Measurements from ENCODE around the gene SOX15. TPM values are rescaled to one million over a fixed set of nuclear protein-coding genes. Genes with fewer than 3 reads are reported as not detected.
A peak's percentile ranks its signal among the peaks of the same experiment; 100 is the strongest.

Gene SOX15
- total and polyA plus RNA-seq, 2 of the 13 experiments (the other 11 are each of a cell fraction or from before 2014, with no cell fraction given), result 0.07 to 0.18 TPM

GRCh38 chr17:7572588-7573323 is 17.1 kb downstream of the SOX15 start (continued):
- TF ChIP-seq ZFX (CRISPR knock-in tag; IDR thresholded peaks at IDR 0.05; ENCODE audit: low read depth), result no peak; the same call in 1 of the 2 replicates
- TF ChIP-seq ZNF414 (CRISPR knock-in tag; IDR thresholded peaks at IDR 0.05), result 0 out of 2 replicates have a peak, but pooled peaks have one; percentile 47
- peak; percentile 97 for TF ChIP-seq CREB1 (IDR thresholded peaks at IDR 0.05)
- TF ChIP-seq CREB1 (CRISPR knock-in tag; IDR thresholded peaks at IDR 0.05), result peak; percentile 99
- TF ChIP-seq SP1 (IDR thresholded peaks at IDR 0.05), result no peak
- peak; percentile 91 for TF ChIP-seq SP1 (CRISPR knock-in tag; IDR thresholded peaks at IDR 0.05)
- peak; percentile 56 for TF ChIP-seq SAFB2 (CRISPR knock-in tag; IDR thresholded peaks at IDR 0.05; ENCODE audit: borderline replicate concordance, low read depth)
- no peak for TF ChIP-seq MTA3 (CRISPR knock-in tag; IDR thresholded peaks at IDR 0.05)
- peak; percentile 62; the same call in 1 of the 2 replicates for TF ChIP-seq ZFP82 (CRISPR knock-in tag; IDR thresholded peaks at IDR 0.05; ENCODE audit: borderline replicate concordance)
- no peak for TF ChIP-seq ZNF614 (CRISPR knock-in tag; IDR thresholded peaks at IDR 0.05; ENCODE audit: borderline replicate concordance)
- TF ChIP-seq NFE2L1 (CRISPR knock-in tag; IDR thresholded peaks at IDR 0.05; ENCODE audit: borderline replicate concordance), result no peak
- TF ChIP-seq ZNF691 (CRISPR knock-in tag; IDR thresholded peaks at IDR 0.05; ENCODE audit: borderline replicate concordance, low read depth), result no peak
- no peak for TF ChIP-seq GZF1 (CRISPR knock-in tag; IDR thresholded peaks at IDR 0.05)
- TF ChIP-seq ZNF724P (CRISPR knock-in tag; IDR thresholded peaks at IDR 0.05; ENCODE audit: borderline replicate concordance), result 0 out of 2 replicates have a peak, but pooled peaks have one; percentile 43
- TF ChIP-seq PRMT3 (CRISPR knock-in tag; IDR thresholded peaks at IDR 0.05; ENCODE audit: borderline replicate concordance, low read depth), result no peak
- TF ChIP-seq PAWR (CRISPR knock-in tag; IDR thresholded peaks at IDR 0.05; ENCODE audit: borderline replicate concordance), result no peak
- TF ChIP-seq CHD2 (IDR thresholded peaks at IDR 0.05; ENCODE audit: low read depth, low read length), result peak; percentile 81
- TF ChIP-seq TFDP2 (CRISPR knock-in tag; IDR thresholded peaks at IDR 0.05), result 0 out of 2 replicates have a peak, but pooled peaks have one; percentile 11
- TF ChIP-seq SNRNP70 (IDR thresholded peaks at IDR 0.05; ENCODE audit: low read depth, low read length), result no peak
- TF ChIP-seq KLF16 (CRISPR knock-in tag; IDR thresholded peaks at IDR 0.05), result no peak
- peak; percentile 26; the same call in 1 of the 2 replicates for TF ChIP-seq IRX3 (CRISPR knock-in tag; IDR thresholded peaks at IDR 0.05; ENCODE audit: borderline replicate concordance, low read depth)
- TF ChIP-seq ZNF33B (CRISPR knock-in tag; IDR thresholded peaks at IDR 0.05), result no peak
- TF ChIP-seq ZBTB44 (CRISPR knock-in tag; IDR thresholded peaks at IDR 0.05), result no peak
- TF ChIP-seq ZMYM3 (CRISPR knock-in tag; IDR thresholded peaks at IDR 0.05), result no peak

Measured in HepG2 (cell line).